Measurements from ENCODE around the gene EFNB2.

The EFNB2 gene

GRCh38 chr13:106487129-106487528 lies 48.3 kb downstream of the EFNB2 start:
- no peak for DNase-seq (ENCODE audit: low read depth in 3 of 3, low spot score in 1 of 3)

- no peak for DNase-seq (ENCODE audit: low read depth in 3 of 3, low spot score in 1 of 3)
Observed at GRCh38 chr13:106486287-106486686, 49.2 kb downstream of the EFNB2 start.

- DNase-seq (ENCODE audit: low read depth in 3 of 3, low spot score in 1 of 3) = no peak
Observed at GRCh38 chr13:106484537-106485193, 50.8 kb downstream of the EFNB2 start.

GRCh38 chr13:106484084-106484483 lies 51.4 kb downstream of the EFNB2 start:
- no peak for DNase-seq (ENCODE audit: low read depth in 3 of 3, low spot score in 1 of 3)

- no peak for DNase-seq (ENCODE audit: low read depth in 3 of 3, low spot score in 1 of 3)
Observed at GRCh38 chr13:106481919-106482318, 53.5 kb downstream of the EFNB2 start.

- DNase-seq (ENCODE audit: low read depth in 3 of 3, low spot score in 1 of 3) = no peak
Observed at GRCh38 chr13:106480351-106480910, 55.0 kb downstream of the EFNB2 start.

GRCh38 chr13:106479929-106480328 lies 55.5 kb downstream of the EFNB2 start:
- no peak for DNase-seq (ENCODE audit: low read depth in 3 of 3, low spot score in 1 of 3)

- no peak for DNase-seq (ENCODE audit: low read depth in 3 of 3, low spot score in 1 of 3)
Observed at GRCh38 chr13:106478116-106478515, 57.3 kb downstream of the EFNB2 start.

- DNase-seq (ENCODE audit: low read depth in 3 of 3, low spot score in 1 of 3) = no peak
Observed at GRCh38 chr13:106477303-106477702, 58.2 kb downstream of the EFNB2 start.

- DNase-seq (ENCODE audit: low read depth in 3 of 3, low spot score in 1 of 3) = no peak
Observed at GRCh38 chr13:106475852-106476251, 59.6 kb downstream of the EFNB2 start.

- DNase-seq (ENCODE audit: low read depth in 3 of 3, low spot score in 1 of 3) = no peak
Observed at GRCh38 chr13:106474912-106475311, 60.5 kb downstream of the EFNB2 start.

GRCh38 chr13:106473154-106473553 lies 62.3 kb downstream of the EFNB2 start:
- DNase-seq (ENCODE audit: low read depth in 3 of 3, low spot score in 1 of 3) = no peak

GRCh38 chr13:106472621-106473020 lies 62.8 kb downstream of the EFNB2 start:
- no peak for DNase-seq (ENCODE audit: low read depth in 3 of 3, low spot score in 1 of 3)

- no peak for DNase-seq (ENCODE audit: low read depth in 3 of 3, low spot score in 1 of 3)
Observed at GRCh38 chr13:106471957-106472543, 63.4 kb downstream of the EFNB2 start.

- no peak for DNase-seq (ENCODE audit: low read depth in 3 of 3, low spot score in 1 of 3)
Observed at GRCh38 chr13:106470576-106470975, 64.9 kb downstream of the EFNB2 start.

GRCh38 chr13:106468744-106469590 lies 66.5 kb downstream of the EFNB2 start:
- DNase-seq (ENCODE audit: low read depth in 3 of 3, low spot score in 1 of 3) = no peak

- no peak for DNase-seq (ENCODE audit: low read depth in 3 of 3, low spot score in 1 of 3)
Observed at GRCh38 chr13:106468207-106468606, 67.3 kb downstream of the EFNB2 start.

GRCh38 chr13:106467427-106468122 lies 67.9 kb downstream of the EFNB2 start:
- DNase-seq (ENCODE audit: low read depth in 3 of 3, low spot score in 1 of 3) = no peak

- DNase-seq (ENCODE audit: low read depth in 3 of 3, low spot score in 1 of 3) = no peak
Observed at GRCh38 chr13:106466691-106467426, 68.6 kb downstream of the EFNB2 start.

- DNase-seq (ENCODE audit: low read depth in 3 of 3, low spot score in 1 of 3) = no peak
Observed at GRCh38 chr13:106464076-106464475, 71.4 kb downstream of the EFNB2 start.

GRCh38 chr13:106462710-106463109 lies 72.8 kb downstream of the EFNB2 start:
- DNase-seq (ENCODE audit: low read depth in 3 of 3, low spot score in 1 of 3) = no peak

All from stimulated activated CD4-positive, alpha-beta T cell treated with anti-CD3 and anti-CD28 coated beads, TNF-alpha, amount 100 ng/mL, for 1 hour (primary cell).